Measurements from ENCODE around the gene DTX2. TPM values are rescaled to one million over a fixed set of nuclear protein-coding genes. Genes with fewer than 3 reads are reported as not detected.

DTX2 gene
- 16.0 and 32.8 TPM in 2 replicates for total RNA-seq

GRCh38 chr7:76461464-76462101 is at the start of gene DTX2:
Gene DTX2, plus strand, starts transcription at chr7:76461709. Its CDS starts 18,801 bp downstream, at chr7:76480510.

DNA sequence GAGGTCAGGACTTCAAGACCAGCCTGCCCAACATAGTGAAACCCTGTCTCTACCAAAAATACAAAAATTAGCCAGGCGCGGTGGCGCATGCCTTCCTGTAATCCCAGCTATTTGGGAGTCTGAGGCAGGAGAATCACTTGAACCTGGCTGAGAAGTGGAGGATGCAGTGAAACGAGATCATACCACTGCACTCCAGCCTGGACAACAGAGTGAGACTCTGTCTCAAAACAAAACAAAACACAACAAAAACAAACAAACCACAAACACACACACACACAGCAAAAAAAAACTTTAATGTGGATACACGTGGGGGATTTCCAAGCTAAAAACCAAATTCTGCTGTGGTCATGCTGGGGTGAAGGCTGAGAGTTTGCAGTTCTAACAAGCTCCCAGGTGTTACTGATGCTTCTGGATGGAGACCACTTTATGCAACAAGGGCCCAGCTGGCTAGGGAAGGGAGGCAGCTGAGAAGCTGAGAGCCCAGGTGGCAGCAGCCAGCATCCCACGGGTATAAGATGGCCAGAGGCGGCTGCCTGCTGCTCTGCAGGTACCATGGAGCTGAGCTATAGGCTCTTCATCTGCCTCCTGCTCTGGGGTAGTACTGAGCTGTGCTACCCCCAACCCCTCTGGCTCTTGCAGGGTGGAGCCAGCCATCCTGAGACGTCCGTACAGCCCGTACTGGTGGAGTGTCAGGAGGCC is 36.9 kb upstream of the DTX2 start, which contains the start of gene ZP3:
Gene ZP3, plus strand, starts transcription at position 538 of the 699 bp plus-strand sequence. Its CDS starts 15 bp downstream, at position 553.

GRCh38 chr7:76509931-76510877 is 48.7 kb downstream of the DTX2 start, which contains the start of gene UPK3B:
Gene UPK3B, plus strand, starts transcription at chr7:76510552. Its CDS starts 101 bp downstream, at chr7:76510653.

DNA sequence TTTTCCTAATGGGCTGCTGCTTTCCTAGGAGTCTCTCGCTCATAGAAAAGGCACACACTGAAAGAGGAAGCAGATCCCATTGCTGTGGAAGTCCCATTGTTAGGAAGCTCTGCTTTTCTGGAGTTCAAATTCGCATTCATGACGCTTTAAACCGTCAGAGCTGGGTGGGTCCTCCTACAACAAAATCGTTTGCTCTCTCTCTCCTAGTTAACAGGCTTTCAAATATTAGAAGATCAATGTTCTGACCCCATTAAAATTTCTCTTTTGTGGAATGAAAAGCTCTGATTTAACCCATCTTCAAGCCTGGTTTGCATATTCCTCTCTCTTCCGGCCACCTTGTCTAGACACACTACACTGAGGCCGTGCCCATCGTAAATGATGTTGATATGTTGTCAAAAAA is 81.7 kb downstream of the DTX2 start, which contains the start of gene SPDYE16:
Gene SPDYE16, minus strand, starts transcription at position 101 of the 400 bp plus-strand sequence. CDS start 1,838 bp downstream, outside the sequence.

Other genes starting within 250 kb of the DTX2 start
- gene HSPB1, start 159.0 kb upstream of the DTX2 start, total RNA-seq: 127 and 153 TPM in 2 replicates
- 96.1 and 114 TPM in 2 replicates for gene YWHAG, start 102.7 kb upstream of the DTX2 start, total RNA-seq
- gene SSC4D, start 52.0 kb upstream of the DTX2 start, total RNA-seq: 0.64 and 5.3 TPM in 2 replicates
- gene ZP3, start 36.8 kb upstream of the DTX2 start, total RNA-seq: 41.7 and 43.9 TPM in 2 replicates
- gene UPK3B, start 48.8 kb downstream of the DTX2 start, total RNA-seq: 0.72 and 1.7 TPM in 2 replicates
- not detected in 2 replicates for gene SPDYE16, start 81.6 kb downstream of the DTX2 start, total RNA-seq
- gene POMZP3, start 165.6 kb downstream of the DTX2 start, total RNA-seq: 3.1 and 3.6 TPM in 2 replicates